ENCODE data around the gene TWSG1. TPM values are rescaled to one million over a fixed set of nuclear protein-coding genes. Genes with fewer than 3 reads are reported as not detected.
A peak's percentile ranks its signal among the peaks of the same experiment; 100 is the strongest.

TWSG1 gene
- total and polyA plus RNA-seq, 10 donors, result 6.2 to 28.5 (median 17.3) TPM

DNA sequence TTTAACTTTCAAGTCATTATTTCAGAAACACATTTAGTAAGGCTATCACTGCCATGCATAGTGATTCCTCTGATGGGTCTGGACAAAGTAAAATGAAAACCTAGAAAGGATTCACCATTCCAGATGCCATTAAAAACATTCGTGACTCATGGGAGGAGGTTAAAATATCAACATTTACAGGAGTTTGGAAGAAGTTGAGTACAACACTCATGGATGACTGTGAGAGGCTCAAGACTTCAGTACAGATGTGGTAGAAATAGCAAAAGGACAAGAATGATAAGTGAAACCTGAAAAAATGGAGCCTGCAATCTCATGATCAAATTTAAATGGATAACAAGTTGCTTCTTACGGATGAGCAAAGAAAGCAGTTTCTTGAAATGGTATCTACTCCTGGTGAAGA is 5.8 kb upstream of the TWSG1 start:
- peaks cover 0 to 6% (median 0%) of the 10 kb centered on the region in 7 donors for H3K27me3 ChIP-seq (replicated peaks in 1 of 7)
- TF ChIP-seq POLR2AphosphoS5 (IDR thresholded peaks at IDR 0.05), result no peak
- TF ChIP-seq, protein P1, sequence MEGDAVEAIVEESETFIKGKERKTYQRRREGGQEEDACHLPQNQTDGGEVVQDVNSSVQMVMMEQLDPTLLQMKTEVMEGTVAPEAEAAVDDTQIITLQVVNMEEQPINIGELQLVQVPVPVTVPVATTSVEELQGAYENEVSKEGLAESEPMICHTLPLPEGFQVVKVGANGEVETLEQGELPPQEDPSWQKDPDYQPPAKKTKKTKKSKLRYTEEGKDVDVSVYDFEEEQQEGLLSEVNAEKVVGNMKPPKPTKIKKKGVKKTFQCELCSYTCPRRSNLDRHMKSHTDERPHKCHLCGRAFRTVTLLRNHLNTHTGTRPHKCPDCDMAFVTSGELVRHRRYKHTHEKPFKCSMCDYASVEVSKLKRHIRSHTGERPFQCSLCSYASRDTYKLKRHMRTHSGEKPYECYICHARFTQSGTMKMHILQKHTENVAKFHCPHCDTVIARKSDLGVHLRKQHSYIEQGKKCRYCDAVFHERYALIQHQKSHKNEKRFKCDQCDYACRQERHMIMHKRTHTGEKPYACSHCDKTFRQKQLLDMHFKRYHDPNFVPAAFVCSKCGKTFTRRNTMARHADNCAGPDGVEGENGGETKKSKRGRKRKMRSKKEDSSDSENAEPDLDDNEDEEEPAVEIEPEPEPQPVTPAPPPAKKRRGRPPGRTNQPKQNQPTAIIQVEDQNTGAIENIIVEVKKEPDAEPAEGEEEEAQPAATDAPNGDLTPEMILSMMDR (IDR thresholded peaks at IDR 0.05 in 8 of 11, conservative IDR thresholded peaks at IDR 0.05 in 3 of 11), result no peak
- no peak for TF ChIP-seq POLR2A (IDR thresholded peaks at IDR 0.05)
- no peak for DNase-seq
- H3K4me3 ChIP-seq, result no peak overlapping the region
- H3K9me3 ChIP-seq, result peaks cover 0 to 18% (median 9%) of the 10 kb centered on the region in 8 donors
- H3K27ac ChIP-seq, result no peak overlapping the region
- intact Hi-C loops (cut with DNase I; ENCODE audit: low total_unique reads), result no loop called here
- 43 to 93% (median 73%) methylated on average over 2 of the region's 2 CpGs for WGBS, 5 donors
- peaks cover 0 to 5% (median 3%) of the 10 kb centered on the region in 6 donors for H3K4me1 ChIP-seq
- H3K36me3 ChIP-seq, result no peaks in the 10 kb centered on the region

DNA sequence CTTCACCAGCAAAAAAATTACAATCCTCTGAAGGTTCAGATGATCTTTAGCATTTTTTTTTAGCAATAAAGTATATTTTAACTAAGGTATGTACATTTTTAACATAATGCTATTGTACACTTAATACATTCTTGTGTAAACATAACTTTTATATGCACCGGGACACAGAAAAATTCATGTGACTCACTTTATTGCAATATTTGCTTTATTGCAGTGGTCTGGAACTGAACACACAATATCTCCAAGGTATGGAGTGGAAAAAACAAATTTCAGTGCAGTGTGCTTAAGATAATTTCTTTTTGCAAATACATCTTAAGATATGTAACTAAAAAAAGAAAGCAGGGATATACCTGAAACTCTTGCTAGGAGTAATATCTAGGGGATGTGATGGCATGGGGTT is 5.1 kb upstream of the TWSG1 start:
- H3K4me3 ChIP-seq, result no peak overlapping the region
- WGBS, 5 donors, result 58 to 100% (median 98%) methylated on average over 1 of the region's 1 CpG
- peaks cover 0 to 18% (median 9%) of the 10 kb centered on the region in 8 donors for H3K9me3 ChIP-seq
- no peak overlapping the region for H3K27ac ChIP-seq
- H3K36me3 ChIP-seq, result no peaks in the 10 kb centered on the region
- H3K27me3 ChIP-seq (replicated peaks in 1 of 7), result peaks cover 0 to 7% (median 0%) of the 10 kb centered on the region in 7 donors
- no peak for TF ChIP-seq POLR2AphosphoS5 (IDR thresholded peaks at IDR 0.05)
- TF ChIP-seq POLR2A (IDR thresholded peaks at IDR 0.05), result no peak
- TF ChIP-seq, protein P1 (IDR thresholded peaks at IDR 0.05 in 8 of 11, conservative IDR thresholded peaks at IDR 0.05 in 3 of 11), result no peak
- no peak for DNase-seq
- intact Hi-C loops (cut with DNase I; ENCODE audit: low total_unique reads), result no loop called here
- H3K4me1 ChIP-seq, result peaks cover 0 to 10% (median 6%) of the 10 kb centered on the region in 6 donors

DNA sequence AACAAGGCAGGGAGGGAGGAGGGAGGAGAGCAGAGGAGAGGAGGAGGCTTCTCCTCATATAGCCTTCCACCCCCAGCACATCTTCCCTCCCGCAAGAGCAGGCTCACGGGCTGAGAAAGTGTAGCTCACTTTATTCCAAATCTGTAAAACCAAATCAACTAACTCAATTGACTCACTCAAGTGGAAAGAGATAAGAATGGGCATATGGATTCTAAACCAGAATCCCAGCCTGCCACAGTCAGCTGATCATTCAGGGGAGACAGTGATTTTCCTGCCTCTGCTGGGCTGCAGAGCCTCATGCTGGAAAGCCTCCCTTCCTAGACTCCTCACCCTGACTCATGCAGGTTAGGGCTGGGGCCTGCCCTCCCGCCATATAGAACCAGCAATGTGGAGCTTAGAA is 4.2 kb upstream of the TWSG1 start:
- no peak for DNase-seq
- no peak overlapping the region for H3K4me3 ChIP-seq
- H3K27me3 ChIP-seq (replicated peaks in 1 of 7), result peaks cover 0 to 7% (median 0%) of the 10 kb centered on the region in 7 donors
- intact Hi-C loops (cut with DNase I; ENCODE audit: low total_unique reads), result loop anchor here (10.0 kb wide), 2 partner anchors 144 to 256 kb away; partner anchors contain the start of gene RALBP1
- 83 to 92% (median 88%) methylated on average over 3 of the region's 3 CpGs for WGBS, 5 donors
- peaks cover 0 to 18% (median 9%) of the 10 kb centered on the region in 8 donors for H3K9me3 ChIP-seq
- H3K4me1 ChIP-seq, result peaks cover 0 to 15% (median 10%) of the 10 kb centered on the region in 6 donors
- H3K36me3 ChIP-seq, result no peaks in the 10 kb centered on the region
- TF ChIP-seq, protein P1 (IDR thresholded peaks at IDR 0.05 in 8 of 11, conservative IDR thresholded peaks at IDR 0.05 in 3 of 11), result no peak
- TF ChIP-seq POLR2AphosphoS5 (IDR thresholded peaks at IDR 0.05) (no peak), POLR2A (IDR thresholded peaks at IDR 0.05) (no peak)
- H3K27ac ChIP-seq, result no peak overlapping the region

DNA sequence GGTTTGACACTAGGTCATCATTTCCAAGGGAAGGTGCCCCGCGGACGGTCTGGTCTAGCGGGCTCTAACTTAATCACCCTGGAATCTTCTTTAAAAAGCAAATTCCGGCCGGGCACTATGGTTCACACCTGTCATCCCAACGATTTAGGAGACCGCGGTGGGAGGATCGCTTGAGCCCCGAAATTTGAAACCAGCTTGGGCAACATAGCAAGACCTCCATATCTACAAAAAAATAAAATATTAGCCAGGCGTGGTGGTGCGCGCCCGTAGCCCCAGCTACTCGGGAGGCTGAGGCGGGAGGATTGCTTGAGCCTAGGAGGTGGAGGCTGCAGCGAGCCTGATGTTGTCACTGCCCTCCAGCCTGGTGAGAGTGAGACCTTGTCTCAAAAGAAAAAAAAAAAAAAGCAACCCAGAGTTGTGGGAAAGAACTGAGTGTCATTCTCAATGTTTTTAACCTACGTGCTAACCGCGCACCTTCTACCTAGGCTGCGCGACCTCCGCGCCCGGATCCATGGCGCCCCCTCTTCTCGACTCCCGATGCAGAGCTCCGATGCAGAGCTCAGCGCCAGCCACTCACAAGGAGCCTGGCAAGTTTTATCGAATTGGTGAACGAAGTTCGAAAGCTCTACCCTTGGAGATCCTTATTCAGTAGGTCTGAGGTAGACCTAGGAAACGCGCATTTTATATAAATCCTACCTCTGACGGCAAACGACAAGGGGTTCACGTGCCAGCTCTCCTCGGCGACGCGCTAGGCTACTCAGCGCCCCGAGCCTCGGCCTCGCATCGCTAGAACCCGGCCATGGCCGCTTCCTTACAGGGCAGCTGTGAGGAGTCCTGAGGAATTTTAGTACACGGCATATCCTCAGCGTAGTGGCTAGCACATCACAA is 888 bp upstream of the TWSG1 start:
- peaks cover 0 to 38% (median 19%) of the 10 kb centered on the region in 6 donors for H3K4me1 ChIP-seq
- peaks cover 0 to 7% (median 0%) of the 10 kb centered on the region in 7 donors for H3K27me3 ChIP-seq (replicated peaks in 1 of 7)
- 34 to 43% (median 35%) methylated on average over 50 to 52 of the region's 52 CpGs for WGBS, 5 donors
- TF ChIP-seq POLR2A (IDR thresholded peaks at IDR 0.05), result no peak
- peak; percentile 84 for DNase-seq
- H3K36me3 ChIP-seq, result peaks cover 0 to 10% (median 0%) of the 10 kb centered on the region in 6 donors
- H3K9me3 ChIP-seq, result peaks cover 0 to 6% (median 1%) of the 10 kb centered on the region in 8 donors
- intact Hi-C loops (cut with DNase I; ENCODE audit: low total_unique reads), result loop anchor here (10.0 kb wide), 2 partner anchors 141 to 259 kb away; partner anchors contain the start of gene RALBP1
- peak overlapping the region; percentile 49 to 94 (median 79) for H3K4me3 ChIP-seq
- peak overlapping the region; percentile 36 to 89 (median 78) for H3K27ac ChIP-seq
